GM12864 (cell line): ENCODE measurements around the gene SF3B5.

Source experiments
- DNase-seq: peaks from one replicate; pipeline ENCODE4 v3.0.0-alpha.2; 2011; ENCODE audit warnings: low read depth
- H3K4me3 ChIP-seq: 2 replicates; pipeline ENCODE4 v1.5.1; 2011; ENCODE audit warnings: mild to moderate bottlenecking, low read depth, low read length, control low read depth
- TF ChIP-seq, protein P1 (sequence below): IDR thresholded peaks from 2 replicates; pipeline ENCODE4 v1.5.1; 2011; ENCODE audit warnings: low read depth, mild to moderate bottlenecking, moderate library complexity, low read length, control low read depth, inconsistent platforms; ENCODE audit errors: missing control alignments

SF3B5 gene

DNA sequence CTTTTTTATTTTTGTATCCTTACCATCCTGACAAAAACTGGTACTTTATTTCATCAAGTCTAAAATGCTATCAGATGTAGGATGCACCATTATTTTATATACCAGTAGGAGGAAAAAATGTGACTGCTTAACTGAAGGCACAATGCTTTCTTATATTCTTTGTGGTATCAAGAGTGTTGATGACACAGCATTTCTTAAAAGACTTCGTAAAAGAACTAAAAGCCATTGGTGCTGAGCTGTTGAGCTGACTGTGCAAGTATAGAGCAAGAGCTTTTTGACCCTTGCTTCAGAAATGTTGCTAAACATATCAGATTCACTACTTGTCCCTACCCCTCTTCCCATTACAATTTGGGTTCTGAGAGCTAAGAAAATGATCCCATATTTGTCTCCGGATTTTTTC lies 17.5 kb downstream of the SF3B5 start:
- TF ChIP-seq, protein P1, sequence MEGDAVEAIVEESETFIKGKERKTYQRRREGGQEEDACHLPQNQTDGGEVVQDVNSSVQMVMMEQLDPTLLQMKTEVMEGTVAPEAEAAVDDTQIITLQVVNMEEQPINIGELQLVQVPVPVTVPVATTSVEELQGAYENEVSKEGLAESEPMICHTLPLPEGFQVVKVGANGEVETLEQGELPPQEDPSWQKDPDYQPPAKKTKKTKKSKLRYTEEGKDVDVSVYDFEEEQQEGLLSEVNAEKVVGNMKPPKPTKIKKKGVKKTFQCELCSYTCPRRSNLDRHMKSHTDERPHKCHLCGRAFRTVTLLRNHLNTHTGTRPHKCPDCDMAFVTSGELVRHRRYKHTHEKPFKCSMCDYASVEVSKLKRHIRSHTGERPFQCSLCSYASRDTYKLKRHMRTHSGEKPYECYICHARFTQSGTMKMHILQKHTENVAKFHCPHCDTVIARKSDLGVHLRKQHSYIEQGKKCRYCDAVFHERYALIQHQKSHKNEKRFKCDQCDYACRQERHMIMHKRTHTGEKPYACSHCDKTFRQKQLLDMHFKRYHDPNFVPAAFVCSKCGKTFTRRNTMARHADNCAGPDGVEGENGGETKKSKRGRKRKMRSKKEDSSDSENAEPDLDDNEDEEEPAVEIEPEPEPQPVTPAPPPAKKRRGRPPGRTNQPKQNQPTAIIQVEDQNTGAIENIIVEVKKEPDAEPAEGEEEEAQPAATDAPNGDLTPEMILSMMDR = no peak
- DNase-seq = no peak
- H3K4me3 ChIP-seq = no peak overlapping the region

DNA sequence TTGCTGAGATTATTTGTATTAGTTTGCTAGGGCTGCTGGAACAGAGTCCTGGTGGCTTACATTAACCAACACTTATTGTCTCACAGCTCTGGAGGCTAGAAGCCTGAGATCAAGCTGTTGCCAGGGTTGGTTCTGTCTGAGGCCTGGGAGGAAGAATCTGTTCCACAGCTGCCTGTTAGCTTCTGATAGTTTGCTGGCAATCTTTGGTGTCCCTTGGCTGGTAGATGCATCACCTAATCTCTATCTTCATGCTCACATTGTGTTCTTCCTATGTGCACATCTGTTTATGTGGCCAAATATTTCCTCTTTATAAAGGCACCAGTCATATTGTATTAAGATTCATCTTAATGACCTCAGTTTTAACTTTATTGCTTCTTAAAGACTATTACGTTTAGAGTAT lies 19.5 kb downstream of the SF3B5 start:
- no peak for DNase-seq
- no peak overlapping the region for H3K4me3 ChIP-seq
- TF ChIP-seq, protein P1 = no peak

DNA sequence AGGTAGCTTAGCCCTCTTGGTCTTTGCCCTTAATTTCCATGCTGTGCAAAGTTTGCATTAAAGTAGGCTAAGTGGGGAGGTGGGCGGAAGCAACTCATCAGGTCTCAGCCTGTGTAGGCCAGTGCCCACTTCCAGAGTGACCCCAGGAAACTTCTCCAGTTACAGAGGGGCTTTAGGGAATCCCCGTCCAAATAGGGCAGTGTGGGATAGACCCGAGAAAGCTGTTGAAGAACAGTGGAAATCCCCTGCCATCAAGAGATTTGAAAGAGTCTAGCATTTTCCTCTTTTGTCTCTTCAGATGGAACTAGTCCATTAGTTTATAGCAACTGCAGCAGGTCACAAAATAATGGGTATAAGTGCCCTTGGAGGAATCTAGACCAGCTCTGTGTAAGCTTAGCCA lies 20.2 kb downstream of the SF3B5 start:
- TF ChIP-seq, protein P1 = no peak
- DNase-seq = no peak
- H3K4me3 ChIP-seq = no peak overlapping the region

DNA sequence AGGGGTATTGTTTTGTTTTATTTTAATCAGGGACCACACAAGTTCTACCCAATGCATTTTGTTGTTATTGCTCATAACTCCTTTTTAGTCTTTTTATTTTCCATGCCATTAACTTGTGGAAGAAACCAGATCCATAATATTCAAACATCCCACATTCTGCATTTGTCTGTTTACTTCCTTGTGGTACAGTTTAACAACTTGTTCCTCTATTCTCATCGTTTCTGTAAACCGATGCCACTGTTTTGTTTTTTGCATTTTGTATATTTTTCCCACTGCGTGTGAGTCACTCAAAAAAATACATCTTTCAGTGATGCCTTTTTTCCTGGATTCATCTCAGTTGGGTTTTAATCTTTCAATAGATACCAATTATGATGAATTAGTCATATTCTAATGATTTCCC lies 22.3 kb downstream of the SF3B5 start:
- no peak overlapping the region for H3K4me3 ChIP-seq
- no peak for DNase-seq
- TF ChIP-seq, protein P1 = no peak

DNA sequence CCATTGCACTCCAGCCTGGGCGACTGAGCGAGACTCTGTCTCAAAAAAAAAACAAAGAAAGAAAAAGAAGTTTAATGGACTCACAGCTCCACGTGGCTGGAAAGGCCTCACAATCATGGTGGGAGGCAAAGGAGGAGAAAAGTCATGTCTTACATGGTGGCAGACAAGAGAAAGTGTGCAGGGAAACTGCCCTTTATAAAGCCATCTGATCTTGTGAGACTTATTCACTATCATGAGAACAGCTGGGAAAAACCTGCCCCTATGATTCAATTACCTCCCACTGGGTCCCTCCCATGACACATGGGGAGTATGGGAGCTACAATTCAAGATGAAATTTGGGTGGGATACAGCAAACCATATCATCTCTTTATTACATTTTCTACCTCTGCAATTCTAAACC lies 25.9 kb downstream of the SF3B5 start:
- H3K4me3 ChIP-seq = no peak overlapping the region
- TF ChIP-seq, protein P1 = no peak
- no peak for DNase-seq

DNA sequence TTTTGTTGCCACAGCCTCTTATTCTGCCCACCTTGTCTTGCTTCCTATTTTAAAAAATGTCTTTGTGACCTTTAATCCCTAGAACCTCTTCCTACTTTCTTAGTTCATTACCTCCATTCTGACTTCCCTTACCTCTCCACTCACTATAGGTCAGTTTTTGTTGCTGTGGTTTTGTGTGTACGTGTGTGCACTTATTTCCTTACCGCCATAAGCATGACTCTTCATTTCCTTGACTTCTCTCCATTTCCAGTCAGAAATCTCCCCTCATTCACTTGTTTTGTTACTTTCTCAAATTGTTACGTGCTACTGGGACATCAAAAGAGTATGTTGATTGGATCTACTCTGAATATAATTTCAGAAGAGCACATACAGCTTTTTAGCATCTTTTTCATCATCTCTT lies 26.6 kb downstream of the SF3B5 start:
- TF ChIP-seq, protein P1 = no peak
- DNase-seq = no peak
- no peak overlapping the region for H3K4me3 ChIP-seq

DNA sequence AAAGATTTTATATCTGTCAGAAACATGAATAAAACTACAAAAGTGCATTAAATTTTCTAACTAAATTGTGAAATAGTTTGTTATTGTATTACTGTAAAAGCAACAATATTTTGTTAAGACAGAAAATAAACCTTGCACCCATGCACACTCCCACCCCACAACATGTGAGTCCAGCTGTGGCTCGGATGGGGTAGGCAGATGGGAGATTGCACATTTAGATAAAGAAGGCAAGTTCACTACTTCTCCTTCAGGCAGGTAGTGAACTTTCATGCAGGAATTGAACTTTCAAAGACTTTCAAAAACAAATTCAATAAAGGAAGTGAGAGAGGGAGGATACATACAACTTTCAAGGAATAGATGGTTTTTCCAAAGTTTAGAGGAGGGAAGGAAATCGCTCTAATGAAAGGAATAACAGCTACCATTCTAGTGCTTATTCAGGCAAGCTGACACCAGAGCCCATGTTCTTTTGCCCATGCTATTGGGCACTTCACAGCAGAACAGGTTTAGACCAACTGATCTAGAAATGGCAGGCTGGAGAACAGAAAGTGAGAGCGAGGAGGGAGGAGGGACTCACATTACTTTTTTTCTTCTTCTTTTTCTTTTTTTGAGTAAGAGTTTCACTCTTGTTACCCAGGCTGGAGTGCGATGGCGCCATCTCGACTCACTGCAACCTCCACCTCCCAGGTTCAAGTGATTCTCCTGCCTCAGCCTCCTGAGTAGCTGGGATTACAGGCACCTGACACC lies 28.5 kb downstream of the SF3B5 start:
- TF ChIP-seq, protein P1 = no peak
- peak overlapping the region; percentile 80 for H3K4me3 ChIP-seq
- DNase-seq = peak; percentile 87
